GM10266 (cell line): ENCODE results near the gene CPA5.

Experiments used
- DNase-seq: peaks from one replicate; pipeline ENCODE4 v3.0.0; 2012; ENCODE audit errors: extremely low spot score
- CTCF ChIP-seq: IDR thresholded peaks from 2 replicates; pipeline ENCODE4 v1.5.1; 2012; ENCODE audit warnings: mild to moderate bottlenecking, low read depth; ENCODE audit not compliant: control insufficient read depth, insufficient read depth; ENCODE audit errors: missing control alignments

Gene CPA5

GRCh38 chr7:130379921-130380860 is 35.6 kb downstream of the CPA5 start, which contains the start of gene CPA1:
Gene CPA1 (plus strand): TSS chr7:130380494. CDS start chr7:130380521, 27 bp downstream.
- DNase-seq = no peak
- TF ChIP-seq CTCF = no peak

- no peak for DNase-seq
- TF ChIP-seq CTCF = no peak
Measured at GRCh38 chr7:130380861-130381455, 36.3 kb downstream of the CPA5 start.

GRCh38 chr7:130381468-130382312 is 37.1 kb downstream of the CPA5 start:
- TF ChIP-seq CTCF = no peak
- no peak for DNase-seq

GRCh38 chr7:130383187-130383980 is 38.8 kb downstream of the CPA5 start:
- DNase-seq = no peak
- no peak for TF ChIP-seq CTCF

- no peak for DNase-seq
- no peak for TF ChIP-seq CTCF
Measured at GRCh38 chr7:130384371-130384801, 39.8 kb downstream of the CPA5 start.

GRCh38 chr7:130384841-130385599 is 40.4 kb downstream of the CPA5 start:
- no peak for TF ChIP-seq CTCF
- no peak for DNase-seq
